ENCODE measurements around the gene OR4C6. TPM values are rescaled to one million over a fixed set of nuclear protein-coding genes. Genes with fewer than 3 reads are reported as not detected.

Gene OR4C6
- total RNA-seq, 1 donor from 2014 or later: not detected

Other genes with a start within 250 kb of the OR4C6 start
- gene OR4C15, start 107.7 kb upstream of the OR4C6 start, total RNA-seq: not detected in 2 replicates
- not detected in 2 replicates for gene OR4C16, start 90.1 kb upstream of the OR4C6 start, total RNA-seq
- gene OR4C11, start 54.6 kb upstream of the OR4C6 start, total RNA-seq: not detected in 2 replicates
- gene OR4P4, start 27.1 kb upstream of the OR4C6 start, total RNA-seq: not detected in 2 replicates
- gene OR4S2, start 13.9 kb upstream of the OR4C6 start, total RNA-seq: not detected in 2 replicates
- not detected in 2 replicates for gene OR5D13, start 111.2 kb downstream of the OR4C6 start, total RNA-seq
- gene OR5D14, start 133.4 kb downstream of the OR4C6 start, total RNA-seq: not detected in 2 replicates
- not detected in 2 replicates for gene OR5L1, start 149.2 kb downstream of the OR4C6 start, total RNA-seq
- gene OR5D18, start 157.4 kb downstream of the OR4C6 start, total RNA-seq: not detected in 2 replicates
- gene OR5L2, start 165.0 kb downstream of the OR4C6 start, total RNA-seq: not detected in 2 replicates
- not detected in 2 replicates for gene OR5D16, start 176.6 kb downstream of the OR4C6 start, total RNA-seq
- gene TRIM51, start 221.1 kb downstream of the OR4C6 start, total RNA-seq: not detected in 2 replicates

Data from epithelial cell of proximal tubule (primary cell).